GM12878 (cell line): ENCODE measurements around the gene NELFB. TPM values are rescaled to one million over a fixed set of nuclear protein-coding genes. Genes with fewer than 3 reads are reported as not detected.
A peak's percentile ranks its signal among the peaks of the same experiment; 100 is the strongest.

Experiments used
- ATAC-seq: fragments of 200-7000 bp; cut with Tn5 transposase; 3 replicates; pipeline ENCODE4 v1.9.1; 2020; ENCODE audit warnings: mild to moderate bottlenecking, moderate library complexity
- BruUV-seq: library from RNA; stranded (reverse); fragments of 400-500 nt; replicated peaks from 2 replicates; lab custom pipeline; 2021; lab: Mats Ljungman, UMichigan
- CTCF ChIA-PET: fragments of 300-600 bp; sonication (Branson Sonifier 250); formaldehyde crosslinking; extraction: SDS; loops from one replicate; lab custom pipeline; 2021; ENCODE audit warnings: inconsistent platforms; lab: Yijun Ruan, JAX
- POLR2A ChIA-PET: fragments of 350-600 bp; formaldehyde crosslinking; extraction: SDS; loops from one replicate; lab custom pipeline; 2021; ENCODE audit warnings: inconsistent platforms; lab: Charles Lee
- RAD21 ChIA-PET: fragments of 300-600 bp; sonication (Branson Sonifier 250); formaldehyde crosslinking; loops from one replicate; lab custom pipeline; 2023; ENCODE audit warnings: antibody characterized with exemption; ENCODE audit not compliant: unreplicated experiment; lab: Charles Lee
- SMC1A ChIA-PET: fragments of 300-600 bp; sonication (Branson Sonifier 250); formaldehyde crosslinking; loops from one replicate; lab custom pipeline; 2023; ENCODE audit not compliant: unreplicated experiment, uncharacterized antibody; lab: Charles Lee
- DNase-seq: peaks from one replicate; pipeline ENCODE4 v3.0.0-alpha.2; 2011; ENCODE audit warnings: low read depth, low spot score
- FAIRE-seq: peaks from 3 replicates; lab custom pipeline; 2011; peaks lifted over from hg19 to GRCh38; lab: Jason Lieb, UNC
- H2AFZ ChIP-seq: 2 replicates; pipeline ENCODE4 v1.6.0; 2011; ENCODE audit warnings: low read depth, low read length, control low read depth; ENCODE audit not compliant: control insufficient read depth
- H3K27ac ChIP-seq: 2 replicates; pipeline ENCODE4 v1.5.1; 2011; ENCODE audit warnings: control low read depth; ENCODE audit not compliant: control insufficient read depth, insufficient read depth
- H3K27me3 ChIP-seq, 2 experiments: replicated peaks in 1 of 2; 2 replicates each; pipeline versions ENCODE4 v1.6.0 to v1.6.1; 2011; ENCODE audit warnings: low read length in 1 of 2; ENCODE audit not compliant: control insufficient read depth in 2 of 2, insufficient read depth in 2 of 2
- H3K36me3 ChIP-seq, 2 experiments: 2 replicates each; pipeline ENCODE4 v1.5.1; 2011; ENCODE audit warnings: low read length in 1 of 2; ENCODE audit not compliant: control insufficient read depth in 2 of 2, insufficient read depth in 2 of 2
- H3K4me1 ChIP-seq: 2 replicates; pipeline ENCODE4 v1.6.1; 2011; ENCODE audit warnings: mild to moderate bottlenecking, low read length, moderate library complexity, mixed read lengths; ENCODE audit not compliant: control insufficient read depth, insufficient read depth
- H3K4me2 ChIP-seq: 2 replicates; pipeline ENCODE4 v1.6.0; 2011; ENCODE audit warnings: control low read depth; ENCODE audit not compliant: control insufficient read depth, insufficient read depth
- H3K4me3 ChIP-seq: fragments of 200-600 bp; sonication (generic); 2 replicates; pipeline ENCODE4 v1.5.1; 2016
- H3K79me2 ChIP-seq: 2 replicates; pipeline ENCODE4 v1.6.0; 2011; ENCODE audit warnings: low read length; ENCODE audit not compliant: control insufficient read depth, insufficient read depth
- H3K9ac ChIP-seq: 2 replicates; pipeline ENCODE4 v1.8.0; 2011; ENCODE audit warnings: low read length, control low read depth, mixed read lengths; ENCODE audit not compliant: control insufficient read depth, insufficient read depth
- H3K9me3 ChIP-seq: replicated peaks from 3 replicates; pipeline ENCODE4 v1.5.1; 2011; ENCODE audit warnings: mild to moderate bottlenecking, low read length; ENCODE audit not compliant: control insufficient read depth, insufficient read depth
- H4K20me1 ChIP-seq: 2 replicates; pipeline ENCODE4 v1.6.0; 2011; ENCODE audit not compliant: control insufficient read depth, insufficient read depth
- NR2F1 ChIP-seq: fragments of 450-650 bp; conservative IDR thresholded peaks from 2 replicates; pipeline ENCODE4 v1.6.1; 2017; ENCODE audit warnings: mild to moderate bottlenecking
- RUNX3 ChIP-seq: IDR thresholded peaks from 2 replicates; pipeline ENCODE4 v1.6.1; 2012; ENCODE audit warnings: low read length, inconsistent platforms
- WGBS: methylation state at CpG from one replicate; pipeline ENCODE4 v1.1.6; 2016; ENCODE audit warnings: low lambda C conversion rate; ENCODE audit not compliant: insufficient replicate concordance, insufficient coverage; ENCODE audit errors: missing lambda C conversion rate; 5-methylcytosine and 5-hydroxymethylcytosine counted together
- in situ Hi-C: fragments of 300-500 bp; cut with MboI; formaldehyde crosslinking; loops from 9 replicates; pipeline ENCODE4 v1.14.3; 2018; ENCODE audit warnings: mixed read lengths
- intact Hi-C: fragments of 100-400 bp; cut with micrococcal nuclease; formaldehyde crosslinking; loops from one replicate; pipeline ENCODE4 v1.14.2; 2022; ENCODE audit not compliant: unreplicated experiment
- polyA plus RNA-seq, 11 experiments: library from polyadenylated mRNA; depleted of rRNA in 4 of 11; unstranded in 6 of 11; stranded (reverse) in 5 of 11; fragments of >200 nt; fragmentation: Nextera tagmentation in 4 of 11; fragmentation: Illumina TruSeq in 1 of 11; extraction: Ambion mirVana in 4 of 11; extraction: Trizol in 1 of 11; gene quantifications; 1 replicate in 1 of 11; 2 replicates in 10 of 11; pipeline versions ENCODE4 v1.2.1 to v1.2.3, GENCODE V29; 2011 to 2016; ENCODE audit warnings: inconsistent platforms in 2 of 11, missing spikeins in 2 of 11, low read depth in 1 of 11
- total RNA-seq, 4 experiments: library from RNA; depleted of rRNA in 3 of 4; stranded (reverse); fragments of >200 nt in 3 of 4; fragmentation: Illumina TruSeq in 1 of 4; extraction: Trizol in 1 of 4; gene quantifications; 2 replicates each; pipeline versions ENCODE4 v1.2.1 to v1.2.3, GENCODE V29; 2013 to 2021

Gene NELFB
- total and polyA plus RNA-seq, 10 of the 15 experiments (the other 5 are each of a cell fraction or from before 2014, with no cell fraction given), result 0.19 to 63.4 (median 30.9) TPM

DNA sequence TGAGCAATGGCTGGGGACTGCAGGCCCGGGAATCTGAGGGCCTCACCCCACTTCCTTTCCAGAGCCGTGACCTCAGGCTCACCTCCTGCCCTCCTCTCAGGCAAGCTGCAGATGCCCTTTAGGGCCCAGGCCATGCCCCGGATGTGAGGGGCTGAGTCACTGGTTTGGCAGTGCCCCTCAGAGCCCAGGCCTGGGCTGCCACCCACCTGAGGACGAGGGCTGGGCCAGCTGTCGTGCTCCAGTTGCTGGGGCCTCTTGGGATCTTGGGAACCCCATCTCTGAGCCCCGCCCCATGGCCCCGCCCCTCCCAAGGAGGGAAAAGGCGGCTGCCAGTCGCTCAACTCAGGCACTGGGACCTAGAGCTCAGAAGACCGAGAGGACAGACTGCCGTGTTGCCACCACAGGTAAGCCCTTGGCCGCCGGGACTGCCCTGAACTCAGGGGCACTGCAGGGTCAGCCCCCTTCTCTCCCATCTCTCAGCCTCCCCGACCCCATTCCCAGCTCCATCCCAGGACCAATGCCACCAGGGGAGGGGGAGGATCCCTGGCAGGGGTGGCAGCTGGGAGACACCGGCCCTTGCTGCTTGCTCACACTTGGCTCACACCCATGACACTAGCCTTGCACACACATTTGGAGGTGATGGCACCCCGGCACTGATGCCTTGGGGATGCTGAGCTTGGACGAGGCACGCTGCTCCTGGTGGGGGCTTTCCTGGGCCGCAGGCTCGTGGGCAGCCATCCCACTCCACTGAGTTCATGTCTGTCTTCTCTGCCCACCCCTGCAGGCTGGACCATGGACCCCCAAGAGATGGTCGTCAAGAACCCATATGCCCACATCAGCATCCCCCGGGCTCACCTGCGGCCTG lies 30.1 kb upstream of the NELFB start, which contains the start of gene CYSRT1:
Gene CYSRT1 (plus strand): TSS at position 345 of the 865 bp plus-strand sequence. CDS start 448 bp downstream, at position 793.
- RAD21 ChIA-PET, result interaction anchor here (0.8 to 3.5 kb wide), 8 partner anchors 12 to 157 kb away, joined by 3 to 34 read pairs (median 4); no protein-coding TSS in a partner anchor
- TF ChIP-seq RUNX3, result no peak
- 0 out of 2 replicates have a peak, but pooled peaks have one; percentile 33 for TF ChIP-seq NR2F1
- TF ChIP-seq, all 136 proteins: peak for 1
- Histone ChIP-seq H3K9ac (peak within 1 kb of the TSS; percentile 79), H3K4me3 (peak within 1 kb of the TSS; percentile 93), H3K4me1 (peaks cover 16% of the 10 kb centered on the region), H3K36me3 (no peaks in the 10 kb centered on the region), H3K9me3 (no peaks in the 10 kb centered on the region), H3K79me2 (no peaks in the 10 kb centered on the region), H3K27me3 (no peaks in the 10 kb centered on the region), H4K20me1 (no peaks in the 10 kb centered on the region), H2AFZ (peak within 1 kb of the TSS; percentile 85; the same call in 1 of the 2 replicates), H3K4me2 (peak within 1 kb of the TSS; percentile 85), H3K27ac (peak within 1 kb of the TSS; percentile 73)
- in situ Hi-C loops (loop anchor here (5.0 kb wide), 1 partner anchor 103 kb away; no protein-coding TSS in a partner anchor), intact Hi-C loops (loop anchor here (5.0 to 10.0 kb wide), 2 partner anchors 38 to 180 kb away; partner anchors contain the start of genes ANAPC2, NPDC1 and SSNA1)
- POLR2A ChIA-PET, result interaction anchor here (0.9 to 5.5 kb wide), 11 partner anchors 10 to 154 kb away, joined by 3 to 68 read pairs (median 6); partner anchors contain the start of genes ANAPC2, NDOR1, SAPCD2 and SSNA1
- no TSS peak for BruUV-seq
- ATAC-seq, result no peak
- SMC1A ChIA-PET, result interaction anchor here (0.6 to 3.3 kb wide), 8 partner anchors 12 to 129 kb away, joined by 3 to 18 read pairs (median 3); partner anchors contain the start of gene TPRN
- FAIRE-seq, result no peak
- WGBS, result 27% methylated on average over 22 of the region's 23 CpGs
- no peak for DNase-seq
- CTCF ChIA-PET, result interaction anchor here (0.8 to 6.4 kb wide), 7 partner anchors 14 to 176 kb away, joined by 3 to 52 read pairs (median 13); partner anchors contain the start of genes ANAPC2, SAPCD2, SSNA1 and TUBB4B
